A673 (cell line): Measurements from ENCODE around the gene SIGLEC6. TPM values are rescaled to one million over a fixed set of nuclear protein-coding genes. Genes with fewer than 3 reads are reported as not detected.

Experiments
- BruUV-seq: library from RNA; stranded (reverse); fragments of 400-500 nt; replicated peaks from 2 replicates; lab custom pipeline; 2021; lab: Mats Ljungman, UMichigan
- CTCF ChIA-PET: fragments of 300-600 bp; sonication (Branson Sonifier 250); formaldehyde crosslinking; loops from one replicate; lab custom pipeline; 2022; ENCODE audit warnings: antibody characterized with exemption; lab: Charles Lee
- POLR2A ChIA-PET: fragments of 300-600 bp; sonication (Branson Sonifier 250); formaldehyde crosslinking; loops from one replicate; lab custom pipeline; 2022; ENCODE audit warnings: antibody characterized with exemption; ENCODE audit not compliant: low non-redundant PET; lab: Charles Lee
- DNase-seq: peaks from one replicate; pipeline ENCODE4 v3.0.0-alpha.2; 2015; ENCODE audit warnings: low spot score
- H3K27ac ChIP-seq: fragments of 200-600 bp; sonication (generic); 2 replicates; pipeline ENCODE4 v1.5.1; 2016; ENCODE audit warnings: mixed run types, low read depth, mild to moderate bottlenecking, mixed read lengths, antibody characterized with exemption, low read length; ENCODE audit not compliant: poor library complexity, severe bottlenecking
- H3K27me3 ChIP-seq: fragments of 200-600 bp; sonication (generic); replicated peaks from 2 replicates; pipeline ENCODE4 v1.6.1; 2017; ENCODE audit warnings: mixed run types, low read depth, mild to moderate bottlenecking, mixed read lengths, antibody characterized with exemption, low read length; ENCODE audit not compliant: insufficient read depth, poor library complexity
- H3K36me3 ChIP-seq: fragments of 200-600 bp; sonication (generic); 2 replicates; pipeline ENCODE4 v1.6.1; 2016; ENCODE audit warnings: mixed run types, mild to moderate bottlenecking, mixed read lengths, antibody characterized with exemption, low read length; ENCODE audit not compliant: insufficient read depth, poor library complexity, severe bottlenecking
- H3K4me1 ChIP-seq: fragments of 200-600 bp; sonication (generic); 2 replicates; pipeline ENCODE4 v1.6.1; 2017; ENCODE audit warnings: mixed run types, mild to moderate bottlenecking, mixed read lengths, antibody characterized with exemption, low read length; ENCODE audit not compliant: insufficient read depth, poor library complexity, severe bottlenecking
- H3K4me3 ChIP-seq: fragments of 200-600 bp; sonication (generic); 2 replicates; pipeline ENCODE4 v1.5.1; 2016; ENCODE audit warnings: low read depth, mixed run types, mild to moderate bottlenecking, mixed read lengths, low read length; ENCODE audit not compliant: poor library complexity, severe bottlenecking
- H3K9me3 ChIP-seq: fragments of 200-600 bp; sonication (generic); 2 replicates; pipeline ENCODE4 v1.6.1; 2016; ENCODE audit warnings: mixed run types, low read depth, mild to moderate bottlenecking, mixed read lengths, antibody characterized with exemption, low read length; ENCODE audit not compliant: poor library complexity, severe bottlenecking
- EZH2 ChIP-seq: fragments of 200-600 bp; sonication (generic); IDR thresholded peaks from 2 replicates; pipeline ENCODE4 v1.6.1; 2017; ENCODE audit warnings: borderline replicate concordance, low read depth, mild to moderate bottlenecking, mixed read lengths, antibody characterized with exemption, low read length; ENCODE audit not compliant: poor library complexity, severe bottlenecking
- intact Hi-C: fragments of 100-400 bp; cut with micrococcal nuclease; formaldehyde crosslinking; loops from one replicate; pipeline ENCODE4 v1.10.0; 2022; ENCODE audit not compliant: unreplicated experiment
- total RNA-seq: library from RNA; stranded (reverse); gene quantifications from 2 replicates; pipeline ENCODE4 v1.2.3, GENCODE V29; 2021
- TF ChIP-seq, protein P1 (sequence below): fragments of 300-800, 200-600 bp; sonication (generic); conservative IDR thresholded peaks from 2 replicates; pipeline ENCODE4 v1.5.1; 2017; ENCODE audit warnings: low read depth, mild to moderate bottlenecking, antibody characterized with exemption, low read length, moderate library complexity, mixed read lengths

Gene SIGLEC6
- total RNA-seq, 1 experiment from 2014 or later: not detected

DNA sequence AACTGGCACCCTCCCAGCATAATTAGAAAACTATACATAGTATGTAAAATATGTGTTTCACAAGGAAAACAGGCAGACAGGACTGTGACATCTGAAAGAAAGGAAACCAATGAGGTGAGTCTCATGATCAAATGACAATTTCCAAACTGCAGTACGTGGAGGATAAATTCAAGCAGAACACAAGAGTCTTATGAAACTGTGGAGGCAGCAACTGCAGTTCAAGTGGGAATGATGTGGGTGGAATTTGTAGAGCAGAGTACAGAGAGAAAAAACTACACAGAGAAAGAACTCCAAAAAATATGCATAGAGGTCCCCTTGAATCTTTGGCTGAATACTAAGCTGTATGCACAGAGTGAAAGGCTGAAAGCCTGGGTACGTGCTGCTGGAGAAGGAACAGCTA lies 9.7 kb downstream of the SIGLEC6 start:
- BruUV-seq: no TSS peak
- intact Hi-C loops: no loop called here
- H3K4me3 ChIP-seq: no peak overlapping the region
- H3K36me3 ChIP-seq: no peaks in the 10 kb centered on the region
- DNase-seq: no peak
- no peak overlapping the region for H3K27ac ChIP-seq
- peaks cover 14% of the 10 kb centered on the region for H3K27me3 ChIP-seq
- no peaks in the 10 kb centered on the region for H3K9me3 ChIP-seq
- ChIA-PET POLR2A (no interaction called here), CTCF (no interaction called here)
- H3K4me1 ChIP-seq: no peaks in the 10 kb centered on the region
- TF ChIP-seq, protein P1, sequence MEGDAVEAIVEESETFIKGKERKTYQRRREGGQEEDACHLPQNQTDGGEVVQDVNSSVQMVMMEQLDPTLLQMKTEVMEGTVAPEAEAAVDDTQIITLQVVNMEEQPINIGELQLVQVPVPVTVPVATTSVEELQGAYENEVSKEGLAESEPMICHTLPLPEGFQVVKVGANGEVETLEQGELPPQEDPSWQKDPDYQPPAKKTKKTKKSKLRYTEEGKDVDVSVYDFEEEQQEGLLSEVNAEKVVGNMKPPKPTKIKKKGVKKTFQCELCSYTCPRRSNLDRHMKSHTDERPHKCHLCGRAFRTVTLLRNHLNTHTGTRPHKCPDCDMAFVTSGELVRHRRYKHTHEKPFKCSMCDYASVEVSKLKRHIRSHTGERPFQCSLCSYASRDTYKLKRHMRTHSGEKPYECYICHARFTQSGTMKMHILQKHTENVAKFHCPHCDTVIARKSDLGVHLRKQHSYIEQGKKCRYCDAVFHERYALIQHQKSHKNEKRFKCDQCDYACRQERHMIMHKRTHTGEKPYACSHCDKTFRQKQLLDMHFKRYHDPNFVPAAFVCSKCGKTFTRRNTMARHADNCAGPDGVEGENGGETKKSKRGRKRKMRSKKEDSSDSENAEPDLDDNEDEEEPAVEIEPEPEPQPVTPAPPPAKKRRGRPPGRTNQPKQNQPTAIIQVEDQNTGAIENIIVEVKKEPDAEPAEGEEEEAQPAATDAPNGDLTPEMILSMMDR: no peak
- TF ChIP-seq EZH2: no peak

GRCh38 chr19:51521357-51521756 lies 10.1 kb downstream of the SIGLEC6 start:
- CTCF ChIA-PET: no interaction called here

DNA sequence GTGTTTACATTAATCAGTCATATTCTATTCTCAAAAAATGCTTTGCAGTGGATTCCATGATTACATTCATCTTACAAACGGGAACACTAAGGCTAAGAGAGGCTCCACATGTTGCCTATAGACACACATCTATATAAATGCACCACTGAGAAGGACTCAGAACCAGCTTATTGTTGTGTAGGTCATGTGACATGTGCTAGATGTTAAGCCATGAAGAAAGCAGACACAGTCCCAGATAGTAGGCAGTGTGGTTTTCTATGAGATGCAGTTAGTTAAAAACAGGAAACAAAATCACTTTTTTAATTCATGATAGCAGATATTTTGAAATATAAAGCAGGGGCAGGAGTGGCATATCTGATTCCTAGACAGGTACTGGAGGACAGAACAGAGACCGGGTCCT lies 10.7 kb downstream of the SIGLEC6 start:
- BruUV-seq: no TSS peak
- ChIA-PET POLR2A (no interaction called here), CTCF (no interaction called here)
- DNase-seq: no peak
- Histone ChIP-seq H3K27me3 (peaks cover 14% of the 10 kb centered on the region), H3K36me3 (no peaks in the 10 kb centered on the region), H3K4me1 (no peaks in the 10 kb centered on the region), H3K27ac (no peak overlapping the region), H3K9me3 (no peaks in the 10 kb centered on the region), H3K4me3 (no peak overlapping the region)
- intact Hi-C loops: no loop called here
- no peak for TF ChIP-seq EZH2
- TF ChIP-seq, protein P1: no peak

More at GRCh38 chr19:51521357-51521756, 10.1 kb downstream of the SIGLEC6 start:
- Histone ChIP-seq H3K4me3 (no peak overlapping the region), H3K27ac (no peak overlapping the region), H3K4me1 (no peaks in the 10 kb centered on the region), H3K27me3 (peaks cover 14% of the 10 kb centered on the region), H3K9me3 (no peaks in the 10 kb centered on the region), H3K36me3 (no peaks in the 10 kb centered on the region)
- intact Hi-C loops: no loop called here
- TF ChIP-seq EZH2: no peak
- TF ChIP-seq, protein P1: no peak
- DNase-seq: no peak
- POLR2A ChIA-PET: no interaction called here
- BruUV-seq: no TSS peak
